Chondrocyte (in vitro differentiated cells): ENCODE measurements around the gene BICD2. TPM values are rescaled to one million over a fixed set of nuclear protein-coding genes. Genes with fewer than 3 reads are reported as not detected.

ENCODE experiments used
- DNase-seq: peaks from one replicate; pipeline ENCODE4 v3.0.0; 2021; ENCODE audit warnings: mixed read lengths, low spot score
- H3K27ac Mint-ChIP-seq: one replicate; pipeline ENCODE4 v1.8.0; 2021; ENCODE audit warnings: mild to moderate bottlenecking, moderate library complexity, mixed read lengths; ENCODE audit not compliant: unreplicated experiment
- H3K27me3 Mint-ChIP-seq: 2 replicates; pipeline ENCODE4 v1.8.0; 2021; ENCODE audit warnings: low read depth, mixed read lengths
- H3K36me3 Mint-ChIP-seq: 2 replicates; pipeline ENCODE4 v1.8.0; 2021; ENCODE audit warnings: low read depth, mixed read lengths
- H3K4me1 Mint-ChIP-seq: 2 replicates; pipeline ENCODE4 v1.8.0; 2021; ENCODE audit warnings: low read depth, mild to moderate bottlenecking, mixed read lengths
- H3K4me3 Mint-ChIP-seq: one replicate; pipeline ENCODE4 v1.8.0; 2021; ENCODE audit warnings: mild to moderate bottlenecking, moderate library complexity, mixed read lengths; ENCODE audit not compliant: unreplicated experiment
- H3K9me3 Mint-ChIP-seq: 2 replicates; pipeline ENCODE4 v1.8.0; 2021; ENCODE audit warnings: low read depth, mixed read lengths
- total RNA-seq: library from RNA; stranded (reverse); gene quantifications from 3 replicates; pipeline ENCODE4 v1.2.1, GENCODE V29; 2021
- TF ChIP-seq, protein P1 (sequence below): fragments of 200-600 bp; sonication (generic); IDR thresholded peaks from 2 replicates; pipeline ENCODE4 v1.5.0; 2021; ENCODE audit warnings: antibody characterized with exemption, mild to moderate bottlenecking, moderate library complexity

The BICD2 gene
- total RNA-seq, 1 donor from 2014 or later: 41.9 TPM

- Mint-ChIP-seq H3K9me3 (no peaks in the 10 kb centered on the region), H3K27ac (no peak overlapping the region), H3K4me3 (no peak overlapping the region), H3K4me1 (no peaks in the 10 kb centered on the region), H3K27me3 (no peaks in the 10 kb centered on the region), H3K36me3 (peaks cover 17% of the 10 kb centered on the region)
- DNase-seq: no peak
- TF ChIP-seq, protein P1, sequence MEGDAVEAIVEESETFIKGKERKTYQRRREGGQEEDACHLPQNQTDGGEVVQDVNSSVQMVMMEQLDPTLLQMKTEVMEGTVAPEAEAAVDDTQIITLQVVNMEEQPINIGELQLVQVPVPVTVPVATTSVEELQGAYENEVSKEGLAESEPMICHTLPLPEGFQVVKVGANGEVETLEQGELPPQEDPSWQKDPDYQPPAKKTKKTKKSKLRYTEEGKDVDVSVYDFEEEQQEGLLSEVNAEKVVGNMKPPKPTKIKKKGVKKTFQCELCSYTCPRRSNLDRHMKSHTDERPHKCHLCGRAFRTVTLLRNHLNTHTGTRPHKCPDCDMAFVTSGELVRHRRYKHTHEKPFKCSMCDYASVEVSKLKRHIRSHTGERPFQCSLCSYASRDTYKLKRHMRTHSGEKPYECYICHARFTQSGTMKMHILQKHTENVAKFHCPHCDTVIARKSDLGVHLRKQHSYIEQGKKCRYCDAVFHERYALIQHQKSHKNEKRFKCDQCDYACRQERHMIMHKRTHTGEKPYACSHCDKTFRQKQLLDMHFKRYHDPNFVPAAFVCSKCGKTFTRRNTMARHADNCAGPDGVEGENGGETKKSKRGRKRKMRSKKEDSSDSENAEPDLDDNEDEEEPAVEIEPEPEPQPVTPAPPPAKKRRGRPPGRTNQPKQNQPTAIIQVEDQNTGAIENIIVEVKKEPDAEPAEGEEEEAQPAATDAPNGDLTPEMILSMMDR: no peak
Observed at GRCh38 chr9:92713528-92713927, 51.1 kb downstream of the BICD2 start.

DNA sequence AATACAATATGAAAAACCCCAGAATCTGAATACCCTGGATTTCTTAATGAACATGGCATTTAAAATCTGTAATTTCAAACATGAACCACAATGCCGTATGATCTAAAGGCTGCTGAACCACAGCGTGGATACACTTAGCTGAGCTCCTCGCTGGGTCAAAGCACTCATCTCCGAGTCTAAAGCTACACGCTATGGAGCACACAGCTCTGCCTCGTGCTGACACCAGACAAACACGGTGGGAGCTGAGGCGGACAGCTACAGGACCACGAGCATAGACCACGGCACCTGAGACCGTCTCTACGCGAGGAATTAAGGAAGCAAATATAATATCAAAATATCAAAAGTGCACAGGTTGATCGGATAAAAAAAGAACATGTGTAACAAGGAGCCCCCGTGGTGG is 51.9 kb downstream of the BICD2 start:
- H3K27ac Mint-ChIP-seq: no peak overlapping the region
- H3K4me1 Mint-ChIP-seq: no peaks in the 10 kb centered on the region

GRCh38 chr9:92711844-92712243 is 52.8 kb downstream of the BICD2 start:
- no peak overlapping the region for H3K4me3 Mint-ChIP-seq

More for the DNA sequence above, 51.9 kb downstream of the BICD2 start:
- Mint-ChIP-seq H3K36me3 (peaks cover 16% of the 10 kb centered on the region), H3K4me3 (no peak overlapping the region), H3K27me3 (no peaks in the 10 kb centered on the region), H3K9me3 (no peaks in the 10 kb centered on the region)
- TF ChIP-seq, protein P1: no peak
- no peak for DNase-seq

GRCh38 chr9:92711146-92711545 is 53.5 kb downstream of the BICD2 start:
- TF ChIP-seq, protein P1: no peak
- Mint-ChIP-seq H3K4me1 (no peaks in the 10 kb centered on the region), H3K9me3 (no peaks in the 10 kb centered on the region), H3K27me3 (no peaks in the 10 kb centered on the region), H3K4me3 (no peak overlapping the region), H3K27ac (no peak overlapping the region), H3K36me3 (peaks cover 14% of the 10 kb centered on the region)
- DNase-seq: no peak

More at GRCh38 chr9:92711844-92712243, 52.8 kb downstream of the BICD2 start:
- Mint-ChIP-seq H3K36me3 (peaks cover 14% of the 10 kb centered on the region), H3K27me3 (no peaks in the 10 kb centered on the region), H3K4me1 (no peaks in the 10 kb centered on the region), H3K27ac (no peak overlapping the region), H3K9me3 (no peaks in the 10 kb centered on the region)
- no peak for DNase-seq
- TF ChIP-seq, protein P1: no peak

DNA sequence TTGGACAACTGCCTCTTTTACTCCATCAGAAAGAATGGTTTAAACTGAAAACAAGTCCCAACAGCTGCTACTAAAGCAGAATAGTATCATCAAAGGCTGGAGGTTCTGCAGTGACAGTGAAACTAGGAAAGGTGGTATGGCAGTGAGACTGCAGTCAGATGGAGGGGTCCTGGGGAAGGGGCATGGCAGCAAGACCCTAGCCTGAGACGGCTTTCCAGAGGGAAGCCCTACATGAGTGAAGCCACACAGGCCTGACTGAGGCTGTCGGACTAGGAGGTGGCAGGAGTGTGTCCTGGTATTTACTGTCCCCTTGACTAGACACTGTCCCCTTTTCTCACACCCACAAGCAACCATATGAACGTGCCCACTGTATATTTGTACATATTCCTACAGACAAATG is 54.3 kb downstream of the BICD2 start:
- DNase-seq: no peak
- H3K27ac Mint-ChIP-seq: no peak overlapping the region

More for the DNA sequence above, 54.3 kb downstream of the BICD2 start:
- no peaks in the 10 kb centered on the region for H3K9me3 Mint-ChIP-seq
- peaks cover 14% of the 10 kb centered on the region for H3K36me3 Mint-ChIP-seq
- H3K27me3 Mint-ChIP-seq: no peaks in the 10 kb centered on the region
- no peaks in the 10 kb centered on the region for H3K4me1 Mint-ChIP-seq
- H3K4me3 Mint-ChIP-seq: no peak overlapping the region
- TF ChIP-seq, protein P1: no peak
